ENCODE data around the gene UCK1.

DNA sequence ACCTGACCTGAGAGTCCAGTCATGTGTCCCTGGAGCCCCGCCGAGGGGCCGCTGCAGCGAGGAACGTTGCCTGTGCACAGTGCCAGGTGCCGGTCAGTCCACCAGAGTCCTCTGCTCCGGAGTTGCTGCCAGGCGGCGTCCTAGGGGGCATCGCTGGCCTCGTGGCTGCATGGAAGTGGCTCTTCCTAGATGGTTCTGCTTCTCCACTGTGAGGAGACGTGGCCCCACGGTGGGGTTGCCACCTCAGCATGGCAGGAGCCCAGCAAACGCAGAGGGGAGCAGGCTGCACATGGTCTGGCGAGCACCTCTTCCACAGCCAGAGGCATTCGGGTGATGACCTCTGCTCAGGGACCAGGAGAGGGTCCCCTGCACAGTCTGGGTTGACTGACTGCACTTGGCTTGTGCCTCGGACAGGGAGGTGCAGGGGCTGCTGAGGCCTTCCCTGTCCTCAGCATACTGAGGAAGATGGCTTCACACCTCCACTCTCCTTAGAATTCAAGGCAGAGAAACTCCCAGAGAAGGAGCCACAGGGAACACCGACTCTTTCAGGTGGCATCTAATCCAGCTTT is 54.2 kb downstream of the UCK1 start:
- TF ChIP-seq, protein P1, sequence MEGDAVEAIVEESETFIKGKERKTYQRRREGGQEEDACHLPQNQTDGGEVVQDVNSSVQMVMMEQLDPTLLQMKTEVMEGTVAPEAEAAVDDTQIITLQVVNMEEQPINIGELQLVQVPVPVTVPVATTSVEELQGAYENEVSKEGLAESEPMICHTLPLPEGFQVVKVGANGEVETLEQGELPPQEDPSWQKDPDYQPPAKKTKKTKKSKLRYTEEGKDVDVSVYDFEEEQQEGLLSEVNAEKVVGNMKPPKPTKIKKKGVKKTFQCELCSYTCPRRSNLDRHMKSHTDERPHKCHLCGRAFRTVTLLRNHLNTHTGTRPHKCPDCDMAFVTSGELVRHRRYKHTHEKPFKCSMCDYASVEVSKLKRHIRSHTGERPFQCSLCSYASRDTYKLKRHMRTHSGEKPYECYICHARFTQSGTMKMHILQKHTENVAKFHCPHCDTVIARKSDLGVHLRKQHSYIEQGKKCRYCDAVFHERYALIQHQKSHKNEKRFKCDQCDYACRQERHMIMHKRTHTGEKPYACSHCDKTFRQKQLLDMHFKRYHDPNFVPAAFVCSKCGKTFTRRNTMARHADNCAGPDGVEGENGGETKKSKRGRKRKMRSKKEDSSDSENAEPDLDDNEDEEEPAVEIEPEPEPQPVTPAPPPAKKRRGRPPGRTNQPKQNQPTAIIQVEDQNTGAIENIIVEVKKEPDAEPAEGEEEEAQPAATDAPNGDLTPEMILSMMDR (CRISPR knock-in tag; IDR thresholded peaks at IDR 0.05), result no peak
- TF ChIP-seq, protein P2, sequence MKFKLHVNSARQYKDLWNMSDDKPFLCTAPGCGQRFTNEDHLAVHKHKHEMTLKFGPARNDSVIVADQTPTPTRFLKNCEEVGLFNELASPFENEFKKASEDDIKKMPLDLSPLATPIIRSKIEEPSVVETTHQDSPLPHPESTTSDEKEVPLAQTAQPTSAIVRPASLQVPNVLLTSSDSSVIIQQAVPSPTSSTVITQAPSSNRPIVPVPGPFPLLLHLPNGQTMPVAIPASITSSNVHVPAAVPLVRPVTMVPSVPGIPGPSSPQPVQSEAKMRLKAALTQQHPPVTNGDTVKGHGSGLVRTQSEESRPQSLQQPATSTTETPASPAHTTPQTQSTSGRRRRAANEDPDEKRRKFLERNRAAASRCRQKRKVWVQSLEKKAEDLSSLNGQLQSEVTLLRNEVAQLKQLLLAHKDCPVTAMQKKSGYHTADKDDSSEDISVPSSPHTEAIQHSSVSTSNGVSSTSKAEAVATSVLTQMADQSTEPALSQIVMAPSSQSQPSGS (CRISPR knock-in tag; IDR thresholded peaks at IDR 0.05), result no peak
- TF ChIP-seq NBN (conservative IDR thresholded peaks at IDR 0.05) (no peak), HNRNPL (IDR thresholded peaks at IDR 0.05; ENCODE audit: low read depth, low read length) (no peak), ZNF768 (CRISPR knock-in tag; IDR thresholded peaks at IDR 0.05) (no peak), NFE2L1 (CRISPR knock-in tag; IDR thresholded peaks at IDR 0.05; ENCODE audit: borderline replicate concordance) (no peak), MATR3 (CRISPR knock-in tag; IDR thresholded peaks at IDR 0.05) (no peak), HDAC2 (CRISPR knock-in tag; IDR thresholded peaks at IDR 0.05) (no peak)
- TF ChIP-seq, protein P3, sequence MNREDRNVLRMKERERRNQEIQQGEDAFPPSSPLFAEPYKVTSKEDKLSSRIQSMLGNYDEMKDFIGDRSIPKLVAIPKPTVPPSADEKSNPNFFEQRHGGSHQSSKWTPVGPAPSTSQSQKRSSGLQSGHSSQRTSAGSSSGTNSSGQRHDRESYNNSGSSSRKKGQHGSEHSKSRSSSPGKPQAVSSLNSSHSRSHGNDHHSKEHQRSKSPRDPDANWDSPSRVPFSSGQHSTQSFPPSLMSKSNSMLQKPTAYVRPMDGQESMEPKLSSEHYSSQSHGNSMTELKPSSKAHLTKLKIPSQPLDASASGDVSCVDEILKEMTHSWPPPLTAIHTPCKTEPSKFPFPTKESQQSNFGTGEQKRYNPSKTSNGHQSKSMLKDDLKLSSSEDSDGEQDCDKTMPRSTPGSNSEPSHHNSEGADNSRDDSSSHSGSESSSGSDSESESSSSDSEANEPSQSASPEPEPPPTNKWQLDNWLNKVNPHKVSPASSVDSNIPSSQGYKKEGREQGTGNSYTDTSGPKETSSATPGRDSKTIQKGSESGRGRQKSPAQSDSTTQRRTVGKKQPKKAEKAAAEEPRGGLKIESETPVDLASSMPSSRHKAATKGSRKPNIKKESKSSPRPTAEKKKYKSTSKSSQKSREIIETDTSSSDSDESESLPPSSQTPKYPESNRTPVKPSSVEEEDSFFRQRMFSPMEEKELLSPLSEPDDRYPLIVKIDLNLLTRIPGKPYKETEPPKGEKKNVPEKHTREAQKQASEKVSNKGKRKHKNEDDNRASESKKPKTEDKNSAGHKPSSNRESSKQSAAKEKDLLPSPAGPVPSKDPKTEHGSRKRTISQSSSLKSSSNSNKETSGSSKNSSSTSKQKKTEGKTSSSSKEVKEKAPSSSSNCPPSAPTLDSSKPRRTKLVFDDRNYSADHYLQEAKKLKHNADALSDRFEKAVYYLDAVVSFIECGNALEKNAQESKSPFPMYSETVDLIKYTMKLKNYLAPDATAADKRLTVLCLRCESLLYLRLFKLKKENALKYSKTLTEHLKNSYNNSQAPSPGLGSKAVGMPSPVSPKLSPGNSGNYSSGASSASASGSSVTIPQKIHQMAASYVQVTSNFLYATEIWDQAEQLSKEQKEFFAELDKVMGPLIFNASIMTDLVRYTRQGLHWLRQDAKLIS (CRISPR knock-in tag; IDR thresholded peaks at IDR 0.05), result no peak

Measured in HepG2 (cell line).